ENCODE measurements around the gene C14orf119. TPM values are rescaled to one million over a fixed set of nuclear protein-coding genes. Genes with fewer than 3 reads are reported as not detected.

Gene C14orf119
- total and polyA plus RNA-seq, 9 of the 15 experiments (the other 6 are each of a cell fraction or from before 2014, with no cell fraction given), result 36.7 to 251 (median 51.8) TPM

GRCh38 chr14:23128969-23129758 lies 33.9 kb downstream of the C14orf119 start (continued):
- TF ChIP-seq MED1 (CRISPR knock-in tag; IDR thresholded peaks at IDR 0.05; ENCODE audit: borderline replicate concordance) (no peak), SMC3 (conservative IDR thresholded peaks at IDR 0.05; ENCODE audit: insufficient read depth, low read depth, low read length) (no peak), OTX1 (CRISPR knock-in tag; IDR thresholded peaks at IDR 0.05) (no peak), HMBOX1 (IDR thresholded peaks at IDR 0.05) (no peak), RCOR1 (IDR thresholded peaks at IDR 0.05; ENCODE audit: borderline replicate concordance in 1 of 2, low read depth in 2 of 2, low read length in 2 of 2) (peak in 1 of 2 experiments; percentile 87; a peak in 2 of 4 replicates), ZNF589 (CRISPR knock-in tag; IDR thresholded peaks at IDR 0.05; ENCODE audit: low read depth) (0 out of 2 replicates have a peak, but pooled peaks have one; percentile 54), ELF1 (tag; IDR thresholded peaks at IDR 0.05) (peak; percentile 29; the same call in 1 of the 2 replicates), E2F3 (CRISPR knock-in tag; IDR thresholded peaks at IDR 0.05) (no peak), ILF3 (IDR thresholded peaks at IDR 0.05; ENCODE audit: borderline replicate concordance) (no peak), SP2 (IDR thresholded peaks at IDR 0.05; ENCODE audit: extremely low read depth, low read depth, low read length, poor library complexity, severe bottlenecking) (no peak), ZEB2 (IDR thresholded peaks at IDR 0.05) (no peak), RBM15 (IDR thresholded peaks at IDR 0.05; ENCODE audit: insufficient read depth, low read length) (no peak), ZNF764 (CRISPR knock-in tag; IDR thresholded peaks at IDR 0.05; ENCODE audit: low read depth) (no peak), ZNF146 (CRISPR knock-in tag; IDR thresholded peaks at IDR 0.05; ENCODE audit: unreplicated experiment) (no peak), ZNF174 (CRISPR knock-in tag; IDR thresholded peaks at IDR 0.05) (no peak), NONO (IDR thresholded peaks at IDR 0.05; ENCODE audit: low read depth in 2 of 2, low read length in 1 of 2) (no peak), MCM7 (IDR thresholded peaks at IDR 0.05) (no peak), ZNF175 (CRISPR knock-in tag; IDR thresholded peaks at IDR 0.05; ENCODE audit: low read depth) (no peak), PHF20 (IDR thresholded peaks at IDR 0.05; ENCODE audit: partially characterized antibody) (no peak), FOXP1 (CRISPR knock-in tag; IDR thresholded peaks at IDR 0.05) (no peak), ZNF512 (tag; IDR thresholded peaks at IDR 0.05) (no peak)
- TF ChIP-seq, protein P1, sequence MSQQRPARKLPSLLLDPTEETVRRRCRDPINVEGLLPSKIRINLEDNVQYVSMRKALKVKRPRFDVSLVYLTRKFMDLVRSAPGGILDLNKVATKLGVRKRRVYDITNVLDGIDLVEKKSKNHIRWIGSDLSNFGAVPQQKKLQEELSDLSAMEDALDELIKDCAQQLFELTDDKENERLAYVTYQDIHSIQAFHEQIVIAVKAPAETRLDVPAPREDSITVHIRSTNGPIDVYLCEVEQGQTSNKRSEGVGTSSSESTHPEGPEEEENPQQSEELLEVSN (IDR thresholded peaks at IDR 0.05; ENCODE audit: borderline replicate concordance in 1 of 2, extremely low read depth in 1 of 2, insufficient read depth in 1 of 2, insufficient read length in 1 of 2, low read depth in 1 of 2, low read length in 1 of 2, poor library complexity in 1 of 2, severe bottlenecking in 1 of 2), result no peak
- TF ChIP-seq, protein P2, sequence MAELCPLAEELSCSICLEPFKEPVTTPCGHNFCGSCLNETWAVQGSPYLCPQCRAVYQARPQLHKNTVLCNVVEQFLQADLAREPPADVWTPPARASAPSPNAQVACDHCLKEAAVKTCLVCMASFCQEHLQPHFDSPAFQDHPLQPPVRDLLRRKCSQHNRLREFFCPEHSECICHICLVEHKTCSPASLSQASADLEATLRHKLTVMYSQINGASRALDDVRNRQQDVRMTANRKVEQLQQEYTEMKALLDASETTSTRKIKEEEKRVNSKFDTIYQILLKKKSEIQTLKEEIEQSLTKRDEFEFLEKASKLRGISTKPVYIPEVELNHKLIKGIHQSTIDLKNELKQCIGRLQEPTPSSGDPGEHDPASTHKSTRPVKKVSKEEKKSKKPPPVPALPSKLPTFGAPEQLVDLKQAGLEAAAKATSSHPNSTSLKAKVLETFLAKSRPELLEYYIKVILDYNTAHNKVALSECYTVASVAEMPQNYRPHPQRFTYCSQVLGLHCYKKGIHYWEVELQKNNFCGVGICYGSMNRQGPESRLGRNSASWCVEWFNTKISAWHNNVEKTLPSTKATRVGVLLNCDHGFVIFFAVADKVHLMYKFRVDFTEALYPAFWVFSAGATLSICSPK (IDR thresholded peaks at IDR 0.05; ENCODE audit: borderline replicate concordance), result no peak

Measured in K562 (cell line).